ENCODE results near the gene FZD7.

Gene FZD7

GRCh38 chr2:202038471-202039277 lies 5.0 kb downstream of the FZD7 start:
- DNase-seq (ENCODE audit: low read depth), result no peak

- DNase-seq (ENCODE audit: low read depth), result no peak
Observed at GRCh38 chr2:202039278-202040078, 5.8 kb downstream of the FZD7 start.

GRCh38 chr2:202040079-202040844 lies 6.6 kb downstream of the FZD7 start:
- no peak for DNase-seq (ENCODE audit: low read depth)

GRCh38 chr2:202042444-202042843 lies 8.8 kb downstream of the FZD7 start:
- DNase-seq (ENCODE audit: low read depth), result no peak

- no peak for DNase-seq (ENCODE audit: low read depth)
Observed at GRCh38 chr2:202043475-202043874, 9.8 kb downstream of the FZD7 start.

- no peak for DNase-seq (ENCODE audit: low read depth)
Observed at GRCh38 chr2:202044777-202045176, 11.1 kb downstream of the FZD7 start.

- no peak for DNase-seq (ENCODE audit: low read depth)
Observed at GRCh38 chr2:202046572-202046971, 12.9 kb downstream of the FZD7 start.

- no peak for DNase-seq (ENCODE audit: low read depth)
Observed at GRCh38 chr2:202049092-202049728, 15.6 kb downstream of the FZD7 start.

GRCh38 chr2:202049840-202050239 lies 16.2 kb downstream of the FZD7 start:
- DNase-seq (ENCODE audit: low read depth), result no peak

GRCh38 chr2:202050652-202051051 lies 17.0 kb downstream of the FZD7 start:
- DNase-seq (ENCODE audit: low read depth), result no peak

GRCh38 chr2:202051499-202052161 lies 18.0 kb downstream of the FZD7 start:
- DNase-seq (ENCODE audit: low read depth), result no peak

- DNase-seq (ENCODE audit: low read depth), result no peak
Observed at GRCh38 chr2:202052235-202052634, 18.6 kb downstream of the FZD7 start.

- DNase-seq (ENCODE audit: low read depth), result no peak
Observed at GRCh38 chr2:202054679-202055078, 21.0 kb downstream of the FZD7 start.

GRCh38 chr2:202056611-202057010 lies 23.0 kb downstream of the FZD7 start:
- DNase-seq (ENCODE audit: low read depth), result no peak

- no peak for DNase-seq (ENCODE audit: low read depth)
Observed at GRCh38 chr2:202060218-202060617, 26.6 kb downstream of the FZD7 start.

GRCh38 chr2:202061695-202062094 lies 28.0 kb downstream of the FZD7 start:
- no peak for DNase-seq (ENCODE audit: low read depth)

GRCh38 chr2:202064171-202064880 lies 30.7 kb downstream of the FZD7 start:
- peak; percentile 97 for DNase-seq (ENCODE audit: low read depth)

GRCh38 chr2:202064881-202065230 lies 31.2 kb downstream of the FZD7 start:
- no peak for DNase-seq (ENCODE audit: low read depth)

- no peak for DNase-seq (ENCODE audit: low read depth)
Observed at GRCh38 chr2:202065876-202066275, 32.2 kb downstream of the FZD7 start.

GRCh38 chr2:202066875-202067274 lies 33.2 kb downstream of the FZD7 start:
- DNase-seq (ENCODE audit: low read depth), result no peak

GRCh38 chr2:202067589-202067988 lies 33.9 kb downstream of the FZD7 start:
- no peak for DNase-seq (ENCODE audit: low read depth)

All from fibroblast of the conjunctiva (primary cell).